ENCODE data around the gene CYTH4. TPM values are rescaled to one million over a fixed set of nuclear protein-coding genes. Genes with fewer than 3 reads are reported as not detected.

CYTH4 gene
- total and polyA plus RNA-seq, 2 donors (not counting 3 experiments of a cell fraction or from before 2014, with no cell fraction given) = 0.06 TPM; not detected in 1

DNA sequence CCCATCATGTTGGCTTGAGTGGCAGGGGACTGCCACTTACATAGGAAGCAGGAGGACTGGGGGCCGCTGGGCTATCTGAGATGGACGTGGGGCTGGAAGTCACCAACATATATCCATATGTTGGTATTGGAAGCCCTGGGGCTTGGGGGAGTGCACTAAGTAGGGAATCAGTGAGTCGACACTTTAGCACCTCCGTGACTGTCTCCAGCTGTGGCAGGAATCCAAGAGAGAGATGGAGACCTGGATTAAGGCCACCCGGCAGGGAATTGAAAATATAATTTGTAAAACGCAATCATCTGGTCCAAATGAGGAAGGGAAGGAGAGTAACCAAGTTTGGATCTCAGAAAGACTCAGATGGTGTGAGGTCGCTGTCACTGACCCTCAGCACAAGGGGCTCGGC, 76.6 kb downstream of the CYTH4 start:
- no TSS peak for BruUV-seq (replicated peaks)
- no peaks in the 10 kb centered on the region for H3K4me1 ChIP-seq (ENCODE audit: control insufficient read depth, extremely low read depth, insufficient read depth, low read length)
- H3K79me2 ChIP-seq (ENCODE audit: control insufficient read depth, insufficient read depth, low read length) = no peaks in the 10 kb centered on the region
- peaks cover 0 to 4% of the 10 kb centered on the region in 2 experiments for H3K27me3 ChIP-seq (ENCODE audit: control insufficient read depth in 2 of 2, insufficient read depth in 2 of 2, low read length in 2 of 2)
- H3K9me1 ChIP-seq (replicated peaks; ENCODE audit: control insufficient read depth, extremely low read depth, insufficient read depth, low read length) = no peaks in the 10 kb centered on the region
- H2AFZ ChIP-seq (ENCODE audit: low read depth, low read length) = no peak overlapping the region
- no peaks in the 10 kb centered on the region for H3K9me3 ChIP-seq (replicated peaks; ENCODE audit: control insufficient read depth, insufficient read depth, low read length)
- no peak for TF ChIP-seq POLR2A (IDR thresholded peaks at IDR 0.05; ENCODE audit: low read depth, low read length)
- no peak for TF ChIP-seq JUN (IDR thresholded peaks at IDR 0.05; ENCODE audit: borderline replicate concordance, insufficient read depth, insufficient read length, low read depth)
- TF ChIP-seq FOS (IDR thresholded peaks at IDR 0.05; ENCODE audit: borderline replicate concordance, insufficient read depth, low read length) = no peak
- TF ChIP-seq EZH2 (IDR thresholded peaks at IDR 0.05; ENCODE audit: borderline replicate concordance, low read depth, low read length, severe bottlenecking) = no peak
- TF ChIP-seq, protein P1, sequence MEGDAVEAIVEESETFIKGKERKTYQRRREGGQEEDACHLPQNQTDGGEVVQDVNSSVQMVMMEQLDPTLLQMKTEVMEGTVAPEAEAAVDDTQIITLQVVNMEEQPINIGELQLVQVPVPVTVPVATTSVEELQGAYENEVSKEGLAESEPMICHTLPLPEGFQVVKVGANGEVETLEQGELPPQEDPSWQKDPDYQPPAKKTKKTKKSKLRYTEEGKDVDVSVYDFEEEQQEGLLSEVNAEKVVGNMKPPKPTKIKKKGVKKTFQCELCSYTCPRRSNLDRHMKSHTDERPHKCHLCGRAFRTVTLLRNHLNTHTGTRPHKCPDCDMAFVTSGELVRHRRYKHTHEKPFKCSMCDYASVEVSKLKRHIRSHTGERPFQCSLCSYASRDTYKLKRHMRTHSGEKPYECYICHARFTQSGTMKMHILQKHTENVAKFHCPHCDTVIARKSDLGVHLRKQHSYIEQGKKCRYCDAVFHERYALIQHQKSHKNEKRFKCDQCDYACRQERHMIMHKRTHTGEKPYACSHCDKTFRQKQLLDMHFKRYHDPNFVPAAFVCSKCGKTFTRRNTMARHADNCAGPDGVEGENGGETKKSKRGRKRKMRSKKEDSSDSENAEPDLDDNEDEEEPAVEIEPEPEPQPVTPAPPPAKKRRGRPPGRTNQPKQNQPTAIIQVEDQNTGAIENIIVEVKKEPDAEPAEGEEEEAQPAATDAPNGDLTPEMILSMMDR (IDR thresholded peaks at IDR 0.05; ENCODE audit: extremely low read depth in 1 of 2, insufficient read depth in 1 of 2, low read depth in 1 of 2, low read length in 2 of 2) = no peak
- TF ChIP-seq, protein P2, sequence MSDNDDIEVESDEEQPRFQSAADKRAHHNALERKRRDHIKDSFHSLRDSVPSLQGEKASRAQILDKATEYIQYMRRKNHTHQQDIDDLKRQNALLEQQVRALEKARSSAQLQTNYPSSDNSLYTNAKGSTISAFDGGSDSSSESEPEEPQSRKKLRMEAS (IDR thresholded peaks at IDR 0.05; ENCODE audit: insufficient read depth, insufficient read length) = no peak
- TF ChIP-seq GATA2 (IDR thresholded peaks at IDR 0.05; ENCODE audit: insufficient read depth, insufficient read length, low read depth, low read length) = no peak
- TF ChIP-seq POLR2AphosphoS5 (IDR thresholded peaks at IDR 0.05; ENCODE audit: insufficient read depth, low read depth, low read length) = no peak
- TF ChIP-seq MYC (IDR thresholded peaks at IDR 0.05; ENCODE audit: low read depth, low read length) = no peak
- H3K4me2 ChIP-seq (ENCODE audit: insufficient read depth, low read length) = no peak overlapping the region
- no peak for DNase-seq (ENCODE audit: low read depth, low spot score)
- no peak overlapping the region for H3K9ac ChIP-seq (replicated peaks; ENCODE audit: extremely low read depth, insufficient read depth, low read length)
- H3K36me3 ChIP-seq (ENCODE audit: control insufficient read depth in 2 of 2, extremely low read depth in 1 of 2, insufficient read depth in 2 of 2, low read length in 2 of 2) = no peaks in the 10 kb centered on the region
- intact Hi-C loops (cut with micrococcal nuclease) = no loop called here
- no peak overlapping the region for H3K4me3 ChIP-seq (replicated peaks in 1 of 3; ENCODE audit: insufficient read depth in 1 of 3, low read depth in 1 of 3, low read length in 3 of 3)
- CTCF ChIA-PET = interaction anchor here (0.6 to 1.0 kb wide), 2 partner anchors 70 to 246 kb away, joined by 3 read pairs; no protein-coding TSS in a partner anchor
- no peaks in the 10 kb centered on the region for H4K20me1 ChIP-seq (replicated peaks; ENCODE audit: control insufficient read depth, extremely low read depth, insufficient read depth, low read length)
- dilution Hi-C loops (cut with MboI; ENCODE audit: extremely low pct_ligation_motif_present, low sequenced_read_pairs) = no loop called here
- POLR2A ChIA-PET = no interaction called here
- FAIRE-seq = no peak
- H3K27ac ChIP-seq (ENCODE audit: insufficient read depth, low read depth, low read length) = no peak overlapping the region

Data from endothelial cell of umbilical vein (primary cell).